Esophagus muscularis mucosa (tissue), 4 donors: ENCODE measurements around the gene RUFY1. TPM values are rescaled to one million over a fixed set of nuclear protein-coding genes. Genes with fewer than 3 reads are reported as not detected.
"Not testable (repeated sequence)": the region's sequence is repeated elsewhere in the genome, so short reads cannot be mapped to it uniquely, and the experiment has no call there.

Experiments used
- DNase-seq: peaks from one replicate; pipeline ENCODE4 v3.0.0-alpha.2; 2017; ENCODE audit errors: extremely low spot score
- H3K27ac ChIP-seq, 4 donors: fragments of 200-600 bp; sonication (generic); replicated peaks in 1 of 4; 1 replicate in 3 of 4; 2 replicates in 1 of 4; pipeline ENCODE4 v1.5.1; 2016 to 2019; ENCODE audit warnings: mild to moderate bottlenecking in 1 of 4
- H3K27me3 ChIP-seq, 4 donors: fragments of 200-600 bp; sonication (generic); one replicate each; pipeline versions ENCODE4 v1.5.1 to v1.6.0; 2016 to 2019
- H3K36me3 ChIP-seq, 4 donors: fragments of 200-600 bp; sonication (generic); one replicate each; pipeline ENCODE4 v1.5.1; 2016 to 2019
- H3K4me1 ChIP-seq, 4 donors: fragments of 200-600 bp; sonication (generic); one replicate each; pipeline ENCODE4 v1.5.1; 2016 to 2019
- H3K4me3 ChIP-seq, 4 donors: fragments of 200-600 bp; sonication (generic); 1 replicate in 2 of 4; 2 replicates in 2 of 4; pipeline ENCODE4 v1.5.1; 2016 to 2019; ENCODE audit warnings: mild to moderate bottlenecking in 4 of 4, moderate library complexity in 1 of 4
- H3K9me3 ChIP-seq, 4 donors: fragments of 200-600 bp; sonication (generic); 1 replicate in 3 of 4; 2 replicates in 1 of 4; pipeline ENCODE4 v1.5.1; 2016 to 2019
- EP300 ChIP-seq: sonication (generic); formaldehyde crosslinking; IDR thresholded peaks from one replicate; pipeline ENCODE4 v1.6.1; 2017; ENCODE audit warnings: antibody characterized with exemption
- POLR2A ChIP-seq: fragments of 450-650 bp; IDR thresholded peaks from one replicate; pipeline ENCODE4 v1.6.1; 2017; ENCODE audit warnings: antibody characterized with exemption, moderate library complexity, mild to moderate bottlenecking, low read depth
- POLR2AphosphoS5 ChIP-seq, 2 donors: sonication (generic); formaldehyde crosslinking; IDR thresholded peaks; one replicate each; pipeline ENCODE4 v1.6.1; 2017; ENCODE audit warnings: antibody characterized with exemption in 2 of 2
- WGBS: methylation state at CpG from one replicate; pipeline ENCODE4 v1.1.5; 2018; 5-methylcytosine and 5-hydroxymethylcytosine counted together
- intact Hi-C: fragments of 100-400 bp; cut with DNase I; formaldehyde crosslinking; loops from one replicate; pipeline ENCODE4 v1.15.1; 2023
- small RNA-seq, 3 donors: library from RNA; depleted of rRNA; stranded (forward); fragments of <200 nt; gene quantifications; one replicate each; pipeline ENCODE3, GENCODE V24; 2016
- total RNA-seq, 4 donors: library from RNA; depleted of rRNA; stranded (reverse); fragments of >200 nt; gene quantifications; one replicate each; pipeline versions ENCODE4 v1.1.0 to v1.2.1, GENCODE V29; 2016
- TF ChIP-seq, protein P1 (sequence below), 3 experiments: fragments of 200-600 bp in 2 of 3; fragments of 450-650 bp in 1 of 3; sonication (generic) in 2 of 3; IDR thresholded peaks; one replicate each; pipeline ENCODE4 v1.5.1; 2017 to 2019; ENCODE audit warnings: antibody characterized with exemption in 3 of 3, mild to moderate bottlenecking in 2 of 3, moderate library complexity in 1 of 3

Gene RUFY1
- total RNA-seq, 4 donors from 2014 or later, result 39.9 to 59.8 (median 45.6) TPM

DNA sequence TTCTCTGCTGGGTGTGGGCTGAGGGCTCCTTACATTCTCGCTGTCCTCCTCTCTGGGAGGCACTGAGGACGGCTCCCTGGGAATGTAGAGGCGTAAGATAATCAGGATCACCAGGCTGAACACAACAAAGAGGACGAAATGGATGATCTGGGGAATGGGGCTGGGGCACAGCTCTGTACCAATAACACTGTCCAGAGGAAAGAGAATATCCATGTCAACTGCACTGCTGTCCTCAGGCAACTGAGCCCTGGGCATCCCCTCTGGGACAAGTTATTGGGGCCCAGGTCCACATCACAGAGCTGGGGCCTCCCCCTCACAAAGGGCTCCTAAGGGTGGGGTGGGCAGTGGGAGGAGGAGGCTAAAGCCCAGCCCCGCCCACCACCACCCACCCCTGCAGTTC lies 94.4 kb downstream of the RUFY1 start:
- H3K36me3 ChIP-seq, H3K27ac ChIP-seq, H3K27me3 ChIP-seq, DNase-seq, H3K4me1 ChIP-seq, intact Hi-C loops, H3K4me3 ChIP-seq, H3K9me3 ChIP-seq: not testable (repeated sequence)
- WGBS, result 79% methylated on average over 3 of the region's 5 CpGs

DNA sequence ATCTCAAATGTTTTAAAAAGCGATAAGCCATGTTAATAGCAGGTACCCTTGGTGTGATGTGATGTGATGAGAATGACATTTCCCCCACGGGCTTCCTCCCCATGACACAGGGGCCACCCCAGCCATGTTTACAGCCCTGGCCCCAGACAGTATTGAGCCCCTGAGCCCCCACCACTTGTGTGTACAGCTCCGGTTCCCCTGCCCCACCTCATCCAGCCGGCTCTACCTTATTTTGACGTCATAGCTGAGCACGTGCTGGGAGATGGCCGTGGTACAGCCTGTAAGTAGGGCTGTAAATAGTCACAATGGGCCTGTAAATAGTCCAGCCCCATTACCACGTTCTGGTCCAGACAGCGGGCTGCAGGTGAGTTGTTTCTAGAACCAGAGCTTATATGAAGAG lies 98.1 kb downstream of the RUFY1 start:
- H3K4me1 ChIP-seq, result no peaks in the 10 kb centered on the region
- no peak for DNase-seq
- no peaks in the 10 kb centered on the region for H3K27me3 ChIP-seq
- 83% methylated on average over 9 of the region's 9 CpGs for WGBS
- intact Hi-C loops, result no loop called here
- TF ChIP-seq, protein P1, sequence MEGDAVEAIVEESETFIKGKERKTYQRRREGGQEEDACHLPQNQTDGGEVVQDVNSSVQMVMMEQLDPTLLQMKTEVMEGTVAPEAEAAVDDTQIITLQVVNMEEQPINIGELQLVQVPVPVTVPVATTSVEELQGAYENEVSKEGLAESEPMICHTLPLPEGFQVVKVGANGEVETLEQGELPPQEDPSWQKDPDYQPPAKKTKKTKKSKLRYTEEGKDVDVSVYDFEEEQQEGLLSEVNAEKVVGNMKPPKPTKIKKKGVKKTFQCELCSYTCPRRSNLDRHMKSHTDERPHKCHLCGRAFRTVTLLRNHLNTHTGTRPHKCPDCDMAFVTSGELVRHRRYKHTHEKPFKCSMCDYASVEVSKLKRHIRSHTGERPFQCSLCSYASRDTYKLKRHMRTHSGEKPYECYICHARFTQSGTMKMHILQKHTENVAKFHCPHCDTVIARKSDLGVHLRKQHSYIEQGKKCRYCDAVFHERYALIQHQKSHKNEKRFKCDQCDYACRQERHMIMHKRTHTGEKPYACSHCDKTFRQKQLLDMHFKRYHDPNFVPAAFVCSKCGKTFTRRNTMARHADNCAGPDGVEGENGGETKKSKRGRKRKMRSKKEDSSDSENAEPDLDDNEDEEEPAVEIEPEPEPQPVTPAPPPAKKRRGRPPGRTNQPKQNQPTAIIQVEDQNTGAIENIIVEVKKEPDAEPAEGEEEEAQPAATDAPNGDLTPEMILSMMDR (IDR thresholded peaks at IDR 0.05), result no peak
- no peak for TF ChIP-seq POLR2A
- TF ChIP-seq POLR2AphosphoS5 (IDR thresholded peaks at IDR 0.05), result no peak
- TF ChIP-seq EP300, result no peak
- H3K4me3 ChIP-seq, result no peak overlapping the region
- no peaks in the 10 kb centered on the region for H3K9me3 ChIP-seq
- H3K27ac ChIP-seq, result no peak overlapping the region
- H3K36me3 ChIP-seq, result no peaks in the 10 kb centered on the region

DNA sequence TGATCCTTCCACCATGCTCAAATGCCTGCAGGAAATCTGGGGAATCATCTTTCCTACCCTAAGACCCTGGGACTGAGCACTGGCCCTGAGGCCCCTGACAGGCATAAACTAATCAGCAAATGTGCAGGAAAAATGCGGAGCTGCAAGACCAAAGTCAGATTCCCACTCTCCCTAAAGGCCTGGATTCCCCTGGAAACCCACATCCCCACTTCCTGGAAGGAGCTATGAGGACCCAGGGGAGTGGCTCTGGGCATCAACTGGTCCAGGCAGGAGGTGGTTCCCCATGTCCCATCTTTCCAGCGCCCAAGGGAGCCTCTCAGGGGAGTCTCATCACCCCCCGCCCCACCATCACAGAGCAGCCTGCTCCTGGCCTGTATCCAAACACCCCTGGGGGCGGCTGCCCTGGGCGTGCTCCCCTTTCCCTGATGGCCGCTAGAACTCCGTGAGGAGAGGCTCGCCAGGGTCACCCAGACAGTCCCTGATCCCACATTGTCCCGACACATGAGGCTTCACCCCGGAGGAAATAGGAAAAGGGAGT lies 98.9 kb downstream of the RUFY1 start:
- DNase-seq, H3K4me3 ChIP-seq, H3K36me3 ChIP-seq, intact Hi-C loops, H3K27ac ChIP-seq, H3K4me1 ChIP-seq, H3K9me3 ChIP-seq, H3K27me3 ChIP-seq: not testable (repeated sequence)
- WGBS, result 85% methylated on average over 5 of the region's 10 CpGs

DNA sequence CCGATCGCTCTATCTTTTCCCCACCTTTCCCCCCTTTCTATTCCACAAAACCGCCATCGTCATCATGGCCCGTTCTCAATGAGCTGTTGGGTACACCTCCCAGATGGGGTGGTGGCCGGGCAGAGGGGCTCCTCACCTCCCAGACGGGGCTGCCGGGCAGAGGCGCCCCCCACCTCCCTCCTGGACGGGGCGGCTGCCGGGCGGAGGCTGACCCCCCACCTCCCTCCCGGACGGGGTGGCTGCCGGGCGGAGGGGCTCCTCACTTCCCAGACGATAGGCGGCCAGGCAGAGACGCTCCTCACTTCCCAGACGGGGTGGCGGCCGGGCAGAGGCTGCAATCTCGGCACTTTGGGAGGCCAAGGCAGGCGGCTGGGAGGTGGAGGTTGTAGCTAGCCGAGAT lies 99.9 kb downstream of the RUFY1 start:
- intact Hi-C loops, DNase-seq, H3K4me3 ChIP-seq, H3K36me3 ChIP-seq, H3K27me3 ChIP-seq, H3K27ac ChIP-seq, H3K9me3 ChIP-seq, H3K4me1 ChIP-seq: not testable (repeated sequence)
- 89% methylated on average over 18 of the region's 26 CpGs for whole genome bisulfite sequencing

DNA sequence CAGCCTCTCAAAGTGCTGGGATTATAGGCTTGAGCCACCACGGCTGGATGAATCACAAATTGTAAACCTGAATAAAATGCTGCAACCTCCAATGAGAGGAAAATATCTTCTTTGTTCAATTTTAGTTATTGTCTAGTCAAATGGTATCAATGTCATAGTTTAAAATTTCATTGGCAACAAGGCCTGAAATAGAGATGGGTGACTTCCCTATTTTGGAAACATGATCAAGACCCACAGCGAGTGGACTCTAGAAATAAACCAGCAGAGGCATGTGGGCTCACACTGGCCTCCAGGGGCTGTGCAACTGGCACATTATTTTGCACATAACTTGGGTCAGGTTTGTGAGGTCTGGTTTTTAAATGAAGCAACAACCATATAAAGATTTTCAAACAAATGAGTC lies 102.8 kb downstream of the RUFY1 start:
- intact Hi-C loops, H3K27me3 ChIP-seq, DNase-seq, H3K4me1 ChIP-seq, H3K4me3 ChIP-seq, H3K9me3 ChIP-seq, H3K36me3 ChIP-seq, H3K27ac ChIP-seq: not testable (repeated sequence)
- WGBS, result 61% methylated on average over 2 of the region's 2 CpGs

DNA sequence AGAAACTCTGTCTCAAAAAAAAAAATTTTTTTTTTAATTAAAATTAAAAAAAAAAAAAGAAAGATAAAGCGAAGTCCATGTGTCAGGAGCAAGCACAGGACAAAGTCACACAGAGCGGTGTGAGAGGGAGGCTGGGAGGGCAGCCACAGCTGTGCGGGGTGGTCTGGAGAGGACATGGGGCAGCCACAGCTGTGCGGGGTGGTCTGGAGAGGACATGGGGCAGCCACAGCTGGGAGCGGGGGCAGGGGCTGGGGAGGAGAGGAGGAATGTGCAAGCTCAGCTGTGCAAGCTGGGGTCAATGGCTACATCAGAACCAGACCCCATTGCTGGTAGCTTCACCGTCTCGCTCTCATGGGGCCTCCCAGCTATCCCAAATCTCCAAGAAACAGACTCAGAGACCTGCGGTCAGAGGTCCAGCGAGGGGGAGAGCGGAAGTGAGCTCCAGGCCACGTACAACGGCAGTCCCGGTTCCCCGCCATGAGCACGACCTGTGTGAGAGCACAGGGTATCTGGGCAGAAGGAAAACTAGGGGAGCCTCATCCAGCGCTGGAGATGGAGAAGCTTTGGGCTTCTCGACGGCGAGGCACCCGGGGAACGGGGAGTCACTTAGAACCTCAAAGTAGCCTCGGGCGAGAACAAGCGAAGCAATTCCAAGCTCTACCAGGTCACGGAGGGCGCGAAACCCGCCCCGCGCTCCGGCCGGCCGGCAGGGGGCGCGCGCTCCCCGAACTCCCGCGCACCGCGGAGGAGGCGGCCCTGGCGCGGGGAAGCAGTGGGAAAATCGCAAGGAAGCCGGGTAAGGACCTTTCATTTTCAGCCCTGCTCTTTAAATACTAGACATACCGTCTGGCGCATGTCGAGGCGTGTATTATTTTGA lies 107.2 kb downstream of the RUFY1 start:
- DNase-seq, H3K9me3 ChIP-seq, H3K27me3 ChIP-seq, H3K36me3 ChIP-seq, H3K27ac ChIP-seq: not testable (repeated sequence)
- WGBS, result 98% methylated on average over 3 of the region's 50 CpGs
- peak overlapping the region in 3 of 4 donors; percentile 30 to 44 (median 37) for H3K4me3 ChIP-seq
- intact Hi-C loops, result loop anchor here (5.0 kb wide), 1 partner anchor 140 kb away; no protein-coding TSS in a partner anchor
- peaks cover 6 to 18% (median 8%) of the 10 kb centered on the region in 4 donors for H3K4me1 ChIP-seq

DNA sequence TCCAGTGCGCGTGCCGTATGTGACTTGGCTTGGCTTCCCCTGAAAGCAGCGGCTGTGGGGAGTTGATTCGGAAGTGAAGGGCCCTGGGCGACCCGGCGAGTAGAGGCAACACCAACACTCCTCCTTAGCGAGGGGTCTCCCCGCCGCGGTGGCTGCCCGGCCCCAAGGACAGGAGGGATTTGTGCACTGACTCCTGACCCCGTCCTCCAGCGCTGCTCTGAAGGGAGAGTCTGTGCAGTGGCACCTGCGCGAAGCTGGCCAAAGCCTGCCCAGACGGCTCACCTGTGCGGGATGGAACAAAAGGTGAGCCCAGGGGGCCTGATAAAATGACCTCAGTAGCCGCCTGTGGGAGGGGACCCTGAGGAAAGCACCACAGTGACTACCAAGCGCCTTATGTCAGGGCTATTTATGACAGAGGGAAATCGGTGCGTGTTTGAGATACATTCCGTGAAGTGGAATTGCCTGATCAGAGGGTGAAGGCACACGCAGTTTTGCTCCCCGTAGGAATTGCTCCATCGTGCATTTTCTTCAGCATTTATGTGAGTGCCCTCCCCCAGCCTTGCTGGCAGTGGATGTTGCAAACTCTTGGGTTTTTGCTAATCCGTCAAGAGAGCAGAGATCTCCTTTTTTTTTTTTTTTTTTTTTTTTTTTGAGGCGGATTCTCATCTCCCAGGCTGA lies 108.0 kb downstream of the RUFY1 start:
- intact Hi-C loops, result loop anchor here (5.0 kb wide), 1 partner anchor 139 kb away; no protein-coding TSS in a partner anchor
- not testable (repeated sequence) for H3K27me3 ChIP-seq, H3K9me3 ChIP-seq, DNase-seq
- peaks cover 0 to 12% (median 3%) of the 10 kb centered on the region in 4 donors for H3K36me3 ChIP-seq
- peak in 1 of 2 donors; percentile 10 for TF ChIP-seq POLR2AphosphoS5 (IDR thresholded peaks at IDR 0.05)
- peak overlapping the region; percentile 51 to 63 (median 56) for H3K4me3 ChIP-seq
- peaks cover 6 to 18% (median 8%) of the 10 kb centered on the region in 4 donors for H3K4me1 ChIP-seq
- WGBS, result 4% methylated on average over 9 of the region's 29 CpGs
- H3K27ac ChIP-seq, result peak overlapping the region; percentile 63 to 75 (median 67)

Small RNA genes lying within 50 kb of the gene (small RNA-seq; reads per million reads assigned to genes)
- 0 reads per million in 3 donors for gene AC136628.3
- 0 reads per million in 3 donors for gene RF00017

Other genes starting within 250 kb of the RUFY1 start
- gene ADAMTS2, start 205.1 kb upstream of the RUFY1 start, total RNA-seq, result 10 to 100 TPM; 17.8 to 31.8 (median 21.4) TPM
- 100 to 1,000 TPM; 234 to 369 (median 244) TPM for gene HNRNPH1, start 73.1 kb downstream of the RUFY1 start, total RNA-seq
- gene CBY3, start 130.5 kb downstream of the RUFY1 start, total RNA-seq, result not detected
- gene CANX, start 148.4 kb downstream of the RUFY1 start, total RNA-seq, result 100 to 1,000 TPM; 230 to 403 (median 321) TPM
- 10 to 100 TPM; 21.4 to 60.9 (median 36.4) TPM for gene MAML1, start 182.3 kb downstream of the RUFY1 start, total RNA-seq
- 10 to 100 TPM in 3 of 4 donors, 1 to 10 TPM in 1; 7.9 to 15.2 (median 12.8) TPM for gene LTC4S, start 243.4 kb downstream of the RUFY1 start, total RNA-seq